ENCODE measurements around the gene NTHL1.

- TF ChIP-seq POLR2A (IDR thresholded peaks at IDR 0.05) = no peak
- TF ChIP-seq, protein P1, sequence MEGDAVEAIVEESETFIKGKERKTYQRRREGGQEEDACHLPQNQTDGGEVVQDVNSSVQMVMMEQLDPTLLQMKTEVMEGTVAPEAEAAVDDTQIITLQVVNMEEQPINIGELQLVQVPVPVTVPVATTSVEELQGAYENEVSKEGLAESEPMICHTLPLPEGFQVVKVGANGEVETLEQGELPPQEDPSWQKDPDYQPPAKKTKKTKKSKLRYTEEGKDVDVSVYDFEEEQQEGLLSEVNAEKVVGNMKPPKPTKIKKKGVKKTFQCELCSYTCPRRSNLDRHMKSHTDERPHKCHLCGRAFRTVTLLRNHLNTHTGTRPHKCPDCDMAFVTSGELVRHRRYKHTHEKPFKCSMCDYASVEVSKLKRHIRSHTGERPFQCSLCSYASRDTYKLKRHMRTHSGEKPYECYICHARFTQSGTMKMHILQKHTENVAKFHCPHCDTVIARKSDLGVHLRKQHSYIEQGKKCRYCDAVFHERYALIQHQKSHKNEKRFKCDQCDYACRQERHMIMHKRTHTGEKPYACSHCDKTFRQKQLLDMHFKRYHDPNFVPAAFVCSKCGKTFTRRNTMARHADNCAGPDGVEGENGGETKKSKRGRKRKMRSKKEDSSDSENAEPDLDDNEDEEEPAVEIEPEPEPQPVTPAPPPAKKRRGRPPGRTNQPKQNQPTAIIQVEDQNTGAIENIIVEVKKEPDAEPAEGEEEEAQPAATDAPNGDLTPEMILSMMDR (IDR thresholded peaks at IDR 0.05) = no peak
Observed at GRCh38 chr16:2007081-2007836, 40.4 kb downstream of the NTHL1 start.
